ENCODE data around the gene RHOU. TPM values are rescaled to one million over a fixed set of nuclear protein-coding genes. Genes with fewer than 3 reads are reported as not detected.
"Not testable (repeated sequence)": the region's sequence is repeated elsewhere in the genome, so short reads cannot be mapped to it uniquely, and the experiment has no call there.

The RHOU gene
- 0.32 TPM for polyA plus RNA-seq (2013, experiment 1 of 2; ENCODE audit: insufficient read length)
- 0.35 TPM for polyA plus RNA-seq (2013, experiment 2 of 2; ENCODE audit: insufficient read length)

GRCh38 chr1:228734881-228735801 is at the start of gene RHOU:
RHOU (plus strand) TSS chr1:228735479; CDS start chr1:228735743, 264 bp downstream.
- peak; percentile 50 for DNase-seq

- DNase-seq: no peak
These were observed 47.7 kb upstream of the RHOU start for GRCh38 chr1:228687587-228687986.

GRCh38 chr1:228689255-228689654 is 46.0 kb upstream of the RHOU start:
- no peak for DNase-seq

GRCh38 chr1:228691211-228691610 is 44.1 kb upstream of the RHOU start:
- DNase-seq: no peak

GRCh38 chr1:228691926-228692325 is 43.4 kb upstream of the RHOU start:
- peak; percentile 11 for DNase-seq

GRCh38 chr1:228694447-228694846 is 40.8 kb upstream of the RHOU start:
- DNase-seq: not testable (repeated sequence)

- no peak for DNase-seq
These were observed 40.0 kb upstream of the RHOU start for GRCh38 chr1:228695015-228695955.

- DNase-seq: peak; percentile 38
These were observed 37.9 kb upstream of the RHOU start for GRCh38 chr1:228697207-228698016.

GRCh38 chr1:228698017-228698329 is 37.3 kb upstream of the RHOU start:
- DNase-seq: no peak

- no peak for DNase-seq
These were observed 32.8 kb upstream of the RHOU start for GRCh38 chr1:228702433-228702832.

- DNase-seq: no peak
These were observed 29.0 kb upstream of the RHOU start for GRCh38 chr1:228706305-228706704.

GRCh38 chr1:228717081-228717480 is 18.2 kb upstream of the RHOU start:
- no peak for DNase-seq

GRCh38 chr1:228721407-228721806 is 13.9 kb upstream of the RHOU start:
- DNase-seq: no peak

- DNase-seq: no peak
These were observed 12.0 kb upstream of the RHOU start for GRCh38 chr1:228723287-228723686.

GRCh38 chr1:228723921-228724320 is 11.4 kb upstream of the RHOU start:
- no peak for DNase-seq

- no peak for DNase-seq
These were observed 10.1 kb upstream of the RHOU start for GRCh38 chr1:228725178-228725577.

- DNase-seq: no peak
These were observed 7.6 kb upstream of the RHOU start for GRCh38 chr1:228727681-228728171.

- DNase-seq: no peak
These were observed 2.9 kb upstream of the RHOU start for GRCh38 chr1:228732426-228732825.

- no peak for DNase-seq
These were observed 1.7 kb upstream of the RHOU start for GRCh38 chr1:228733576-228733975.

- DNase-seq: peak; percentile 11
These were observed 750 bp downstream of the RHOU start for GRCh38 chr1:228735871-228736586.

- DNase-seq: no peak
These were observed 1.7 kb downstream of the RHOU start for GRCh38 chr1:228736844-228737445.
